ENCODE data around the gene SLC25A21.
A peak's percentile ranks its signal among the peaks of the same experiment; 100 is the strongest.

SLC25A21 gene

GRCh38 chr14:37138898-37139297 lies 33.5 kb downstream of the SLC25A21 start:
- ChIA-PET POLR2A (no interaction called here), CTCF (interaction anchor here (0.6 to 4.5 kb wide), 4 partner anchors 10 to 509 kb away, joined by 3 to 29 read pairs (median 4); no protein-coding TSS in a partner anchor)
- Histone ChIP-seq H3K36me3 (ENCODE audit: control insufficient read depth in 2 of 2, insufficient read depth in 1 of 2, low read length in 2 of 2) (no peaks in the 10 kb centered on the region), H3K9me3 (ENCODE audit: control insufficient read depth, insufficient read depth, low read depth, low read length) (no peaks in the 10 kb centered on the region), H3K4me3 (ENCODE audit: low read depth, low read length) (no peak overlapping the region), H3K4me1 (ENCODE audit: control insufficient read depth, insufficient read depth, low read length) (0 out of 2 replicates have a peak, but pooled peaks cover 2% of the 10 kb centered on the region), H3K27ac (ENCODE audit: extremely low read depth, low read depth, low read length) (no peak overlapping the region)
- TF ChIP-seq ATF2 (tag by site-specific recombination; IDR thresholded peaks at IDR 0.05; ENCODE audit: low read depth), result 0 out of 2 replicates have a peak, but pooled peaks have one; percentile 5
- TF ChIP-seq ZNF501 (tag by site-specific recombination; IDR thresholded peaks at IDR 0.05), result no peak

- no peak overlapping the region for H3K27ac ChIP-seq (ENCODE audit: extremely low read depth, low read depth, low read length)
- CTCF ChIA-PET, result interaction anchor here (0.5 to 1.2 kb wide), 5 partner anchors 14 to 191 kb away, joined by 3 to 7 read pairs (median 3); no protein-coding TSS in a partner anchor
- no peaks in the 10 kb centered on the region for H3K36me3 ChIP-seq (ENCODE audit: control insufficient read depth in 2 of 2, insufficient read depth in 1 of 2, low read length in 2 of 2)
- TF ChIP-seq EGR2 (tag by site-specific recombination; IDR thresholded peaks at IDR 0.05; ENCODE audit: low read depth) (peak; percentile 88), ZFP3 (tag by site-specific recombination; IDR thresholded peaks at IDR 0.05; ENCODE audit: low read depth) (peak; percentile 89), OSR2 (tag by site-specific recombination; IDR thresholded peaks at IDR 0.05) (peak; percentile 53), ZFHX2 (tag by site-specific recombination; conservative IDR thresholded peaks at IDR 0.05) (peak; percentile 89), REPIN1 (tag by site-specific recombination; IDR thresholded peaks at IDR 0.05; ENCODE audit: low read depth) (no peak)
- H3K4me1 ChIP-seq (ENCODE audit: control insufficient read depth, insufficient read depth, low read length), result peaks cover 9% of the 10 kb centered on the region
- no peaks in the 10 kb centered on the region for H3K9me3 ChIP-seq (ENCODE audit: control insufficient read depth, insufficient read depth, low read depth, low read length)
- H3K4me3 ChIP-seq (ENCODE audit: low read depth, low read length), result no peak overlapping the region
- POLR2A ChIA-PET, result no interaction called here
Measured at GRCh38 chr14:37133284-37133913, 39.0 kb downstream of the SLC25A21 start.

- POLR2A ChIA-PET, result no interaction called here
- CTCF ChIA-PET, result no interaction called here
- TF ChIP-seq BCL11A (tag by site-specific recombination; IDR thresholded peaks at IDR 0.05; ENCODE audit: low read depth), result no peak
Measured at GRCh38 chr14:37131205-37131604, 41.2 kb downstream of the SLC25A21 start.

GRCh38 chr14:37129047-37129446 lies 43.4 kb downstream of the SLC25A21 start:
- Histone ChIP-seq H3K4me3 (ENCODE audit: low read depth, low read length) (no peak overlapping the region), H3K4me1 (ENCODE audit: control insufficient read depth, insufficient read depth, low read length) (peaks cover 9% of the 10 kb centered on the region), H3K9me3 (ENCODE audit: control insufficient read depth, insufficient read depth, low read depth, low read length) (no peaks in the 10 kb centered on the region), H3K27ac (ENCODE audit: extremely low read depth, low read depth, low read length) (no peak overlapping the region), H3K36me3 (ENCODE audit: control insufficient read depth in 2 of 2, insufficient read depth in 1 of 2, low read length in 2 of 2) (no peaks in the 10 kb centered on the region)
- ChIA-PET CTCF (interaction anchor here (1.1 to 2.0 kb wide), 2 partner anchors 12 to 21 kb away, joined by 3 to 5 read pairs; no protein-coding TSS in a partner anchor), POLR2A (no interaction called here)
- TF ChIP-seq ZBTB17 (tag by site-specific recombination; IDR thresholded peaks at IDR 0.05), result peak; percentile 35; the same call in 1 of the 2 replicates
- TF ChIP-seq ZNF692 (tag by site-specific recombination; IDR thresholded peaks at IDR 0.05), result 0 out of 2 replicates have a peak, but pooled peaks have one; percentile 26
- no peak for TF ChIP-seq ZNF518A (tag by site-specific recombination; conservative IDR thresholded peaks at IDR 0.05; ENCODE audit: low read depth)
- TF ChIP-seq ZEB2 (tag by site-specific recombination; IDR thresholded peaks at IDR 0.05), result peak; percentile 59
- no peak for TF ChIP-seq ZNF121 (tag by site-specific recombination; IDR thresholded peaks at IDR 0.05)
- TF ChIP-seq IKZF3 (tag by site-specific recombination; IDR thresholded peaks at IDR 0.05), result 0 out of 2 replicates have a peak, but pooled peaks have one; percentile 24
- 0 out of 2 replicates have a peak, but pooled peaks have one; percentile 43 for TF ChIP-seq ZNF600 (tag by site-specific recombination; IDR thresholded peaks at IDR 0.05)
- peak; percentile 79 for TF ChIP-seq OSR2 (tag by site-specific recombination; IDR thresholded peaks at IDR 0.05)
- 0 out of 2 replicates have a peak, but pooled peaks have one; percentile 22 for TF ChIP-seq ZNF629 (tag by site-specific recombination; IDR thresholded peaks at IDR 0.05)
- no peak for TF ChIP-seq ZNF266 (tag by site-specific recombination; IDR thresholded peaks at IDR 0.05; ENCODE audit: low read depth)
- TF ChIP-seq SP7 (tag by site-specific recombination; IDR thresholded peaks at IDR 0.05), result peak; percentile 76

More at GRCh38 chr14:37131205-37131604, 41.2 kb downstream of the SLC25A21 start:
- Histone ChIP-seq H3K27ac (ENCODE audit: extremely low read depth, low read depth, low read length) (no peak overlapping the region), H3K9me3 (ENCODE audit: control insufficient read depth, insufficient read depth, low read depth, low read length) (no peaks in the 10 kb centered on the region), H3K4me3 (ENCODE audit: low read depth, low read length) (no peak overlapping the region), H3K4me1 (ENCODE audit: control insufficient read depth, insufficient read depth, low read length) (peaks cover 9% of the 10 kb centered on the region), H3K36me3 (ENCODE audit: control insufficient read depth in 2 of 2, insufficient read depth in 1 of 2, low read length in 2 of 2) (no peaks in the 10 kb centered on the region)
